HepG2 (cell line): ENCODE data around the gene VGF. TPM values are rescaled to one million over a fixed set of nuclear protein-coding genes. Genes with fewer than 3 reads are reported as not detected.

Experiments
- ARID4A ChIP-seq: sonication (generic); formaldehyde crosslinking; IDR thresholded peaks from 2 replicates; pipeline ENCODE4 v1.5.0; 2020; ENCODE audit warnings: mild to moderate bottlenecking, missing genetic modification reagents, borderline replicate concordance
- DNMT3B ChIP-seq: conservative IDR thresholded peaks from 2 replicates; pipeline ENCODE4 v1.6.1; 2016; ENCODE audit warnings: missing biosample characterization, control low read depth
- IRX3 ChIP-seq: sonication (generic); formaldehyde crosslinking; IDR thresholded peaks from 2 replicates; pipeline ENCODE4 v1.8.1; 2023; ENCODE audit warnings: mild to moderate bottlenecking, low read depth, missing genetic modification reagents, borderline replicate concordance
- NCOA5 ChIP-seq: sonication (generic); formaldehyde crosslinking; IDR thresholded peaks from 2 replicates; pipeline ENCODE4 v1.4.0; 2020; ENCODE audit warnings: missing genetic modification reagents
- NPAS2 ChIP-seq: sonication (generic); formaldehyde crosslinking; IDR thresholded peaks from 2 replicates; pipeline ENCODE4 v1.8.0; 2022; ENCODE audit warnings: mild to moderate bottlenecking, missing genetic modification reagents, borderline replicate concordance
- RFXAP ChIP-seq: sonication (generic); formaldehyde crosslinking; IDR thresholded peaks from 2 replicates; pipeline ENCODE4 v1.4.0; 2020; ENCODE audit warnings: missing genetic modification reagents, borderline replicate concordance
- SIX1 ChIP-seq: sonication (generic); formaldehyde crosslinking; IDR thresholded peaks from 2 replicates; pipeline ENCODE4 v1.4.0; 2020; ENCODE audit warnings: missing genetic modification reagents, borderline replicate concordance
- TCF12 ChIP-seq, 2 experiments: fragments of 450-650 bp in 1 of 2; sonication (generic) in 1 of 2; formaldehyde crosslinking in 1 of 2; IDR thresholded peaks; 2 replicates each; pipeline versions ENCODE4 v1.6.1 to v1.8.0; 2017 to 2022; ENCODE audit warnings: antibody characterized with exemption in 1 of 2, mild to moderate bottlenecking in 1 of 2, missing genetic modification reagents in 1 of 2, moderate library complexity in 1 of 2
- ZBTB38 ChIP-seq: sonication (generic); formaldehyde crosslinking; IDR thresholded peaks from 2 replicates; pipeline ENCODE4 v1.5.1; 2020; ENCODE audit warnings: mild to moderate bottlenecking, missing genetic modification reagents
- ZMYM3 ChIP-seq: sonication (generic); formaldehyde crosslinking; IDR thresholded peaks from 2 replicates; pipeline ENCODE4 v1.5.1; 2020; ENCODE audit warnings: mild to moderate bottlenecking, missing genetic modification reagents
- ZNF547 ChIP-seq: sonication (generic); formaldehyde crosslinking; IDR thresholded peaks from 2 replicates; pipeline ENCODE4 v1.5.1; 2020; ENCODE audit warnings: mild to moderate bottlenecking, missing genetic modification reagents
- ZNF687 ChIP-seq: sonication (generic); formaldehyde crosslinking; IDR thresholded peaks from 2 replicates; pipeline ENCODE4 v1.5.1; 2020; ENCODE audit warnings: mild to moderate bottlenecking, missing genetic modification reagents, moderate library complexity
- ZNF7 ChIP-seq: IDR thresholded peaks from 2 replicates; pipeline ENCODE4 v1.6.1; 2016; ENCODE audit warnings: missing biosample characterization, missing genetic modification reagents
- ZSCAN25 ChIP-seq: sonication (generic); formaldehyde crosslinking; IDR thresholded peaks from 2 replicates; pipeline ENCODE4 v1.8.0; 2022; ENCODE audit warnings: mild to moderate bottlenecking, missing genetic modification reagents
- polyA plus RNA-seq, 8 experiments: library from polyadenylated mRNA; depleted of rRNA in 3 of 8; stranded (reverse) in 7 of 8; unstranded in 1 of 8; fragments of >200 nt; fragmentation: Illumina TruSeq in 4 of 8; extraction: Trizol in 4 of 8; gene quantifications; 2 replicates each; pipeline versions ENCODE4 v1.2.1 to v1.2.3, GENCODE V29; 2011 to 2016; ENCODE audit warnings: low read depth in 4 of 8, missing spikeins in 1 of 8, mixed read lengths in 1 of 8; ENCODE audit not compliant: insufficient read depth in 1 of 8
- total RNA-seq, 5 experiments: library from RNA; depleted of rRNA; stranded (reverse); fragments of >200 nt; fragmentation: Illumina TruSeq; extraction: Trizol; gene quantifications; 2 replicates each; pipeline ENCODE4 v1.2.3, GENCODE V29; 2016; ENCODE audit warnings: low read depth in 1 of 5
- TF ChIP-seq, protein P1 (sequence below): sonication (generic); formaldehyde crosslinking; conservative IDR thresholded peaks from 2 replicates; pipeline ENCODE4 v1.4.0; 2020; ENCODE audit warnings: missing genetic modification reagents
- TF ChIP-seq, protein P2 (sequence below): IDR thresholded peaks from 2 replicates; pipeline ENCODE4 v1.6.1; 2016

The VGF gene
- total and polyA plus RNA-seq, 2 of the 13 experiments (the other 11 are each of a cell fraction or from before 2014, with no cell fraction given), result 0.12 to 0.46 TPM

- TF ChIP-seq ARID4A (peak; percentile 14; the same call in 1 of the 2 replicates), ZNF687 (CRISPR knock-in tag) (peak; percentile 66), ZMYM3 (CRISPR knock-in tag) (peak; percentile 49; the same call in 1 of the 2 replicates), NPAS2 (CRISPR knock-in tag) (no peak), ZBTB38 (CRISPR knock-in tag) (peak; percentile 23; the same call in 1 of the 2 replicates), IRX3 (no peak), RFXAP (CRISPR knock-in tag) (0 out of 2 replicates have a peak, but pooled peaks have one; percentile 29), TCF12 (IDR thresholded peaks at IDR 0.05) (no peak), TCF12 (CRISPR knock-in tag; IDR thresholded peaks at IDR 0.05) (0 out of 2 replicates have a peak, but pooled peaks have one; percentile 15), ZNF547 (CRISPR knock-in tag) (peak; percentile 46; the same call in 1 of the 2 replicates), ZSCAN25 (no peak), NCOA5 (CRISPR knock-in tag) (no peak), SIX1 (CRISPR knock-in tag) (peak; percentile 10; the same call in 1 of the 2 replicates), ZNF7 (peak; percentile 59; the same call in 1 of the 2 replicates), DNMT3B (CRISPR knock-in tag) (no peak)
- TF ChIP-seq, protein P1, sequence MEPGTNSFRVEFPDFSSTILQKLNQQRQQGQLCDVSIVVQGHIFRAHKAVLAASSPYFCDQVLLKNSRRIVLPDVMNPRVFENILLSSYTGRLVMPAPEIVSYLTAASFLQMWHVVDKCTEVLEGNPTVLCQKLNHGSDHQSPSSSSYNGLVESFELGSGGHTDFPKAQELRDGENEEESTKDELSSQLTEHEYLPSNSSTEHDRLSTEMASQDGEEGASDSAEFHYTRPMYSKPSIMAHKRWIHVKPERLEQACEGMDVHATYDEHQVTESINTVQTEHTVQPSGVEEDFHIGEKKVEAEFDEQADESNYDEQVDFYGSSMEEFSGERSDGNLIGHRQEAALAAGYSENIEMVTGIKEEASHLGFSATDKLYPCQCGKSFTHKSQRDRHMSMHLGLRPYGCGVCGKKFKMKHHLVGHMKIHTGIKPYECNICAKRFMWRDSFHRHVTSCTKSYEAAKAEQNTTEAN (CRISPR knock-in tag), result peak; percentile 85
- TF ChIP-seq, protein P2, sequence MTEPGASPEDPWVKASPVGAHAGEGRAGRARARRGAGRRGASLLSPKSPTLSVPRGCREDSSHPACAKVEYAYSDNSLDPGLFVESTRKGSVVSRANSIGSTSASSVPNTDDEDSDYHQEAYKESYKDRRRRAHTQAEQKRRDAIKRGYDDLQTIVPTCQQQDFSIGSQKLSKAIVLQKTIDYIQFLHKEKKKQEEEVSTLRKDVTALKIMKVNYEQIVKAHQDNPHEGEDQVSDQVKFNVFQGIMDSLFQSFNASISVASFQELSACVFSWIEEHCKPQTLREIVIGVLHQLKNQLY, result peak; percentile 35; the same call in 1 of the 2 replicates
Observed at GRCh38 chr7:101121991-101122932, 43.1 kb downstream of the VGF start (continued).
